HG03095 (cell line): ENCODE results near the gene AHCYL2.
"Not testable (repeated sequence)": the region's sequence is repeated elsewhere in the genome, so short reads cannot be mapped to it uniquely, and the experiment has no call there.

Experiments
- ATAC-seq: cut with Tn5 transposase; IDR thresholded peaks from one replicate; pipeline ENCODE4 v1.9.1; 2021; ENCODE audit warnings: moderate library complexity; ENCODE audit not compliant: unreplicated experiment

Gene AHCYL2

GRCh38 chr7:129412501-129412900 lies 187.7 kb downstream of the AHCYL2 start:
- no peak for ATAC-seq

GRCh38 chr7:129417073-129417472 lies 192.2 kb downstream of the AHCYL2 start:
- ATAC-seq = no peak

GRCh38 chr7:129421717-129422250 lies 197.0 kb downstream of the AHCYL2 start:
- no peak for ATAC-seq

GRCh38 chr7:129422727-129423126 lies 197.9 kb downstream of the AHCYL2 start:
- ATAC-seq = no peak

- ATAC-seq = no peak
These were observed 199.0 kb downstream of the AHCYL2 start for GRCh38 chr7:129423700-129424410.

- no peak for ATAC-seq
These were observed 201.7 kb downstream of the AHCYL2 start for GRCh38 chr7:129426482-129426881.

GRCh38 chr7:129427526-129428045 lies 202.8 kb downstream of the AHCYL2 start:
- no peak for ATAC-seq

GRCh38 chr7:129431911-129432643 lies 207.2 kb downstream of the AHCYL2 start:
- ATAC-seq = no peak

GRCh38 chr7:129433847-129434674 lies 209.2 kb downstream of the AHCYL2 start, which contains the start of gene STRIP2:
Gene STRIP2, plus strand, starts transcription at chr7:129434432. Its CDS starts 41 bp downstream, at chr7:129434473.
- peak; percentile 94 for ATAC-seq

- no peak for ATAC-seq
These were observed 210.0 kb downstream of the AHCYL2 start for GRCh38 chr7:129434675-129435318.

- ATAC-seq = no peak
These were observed 210.6 kb downstream of the AHCYL2 start for GRCh38 chr7:129435414-129435829.

GRCh38 chr7:129436335-129436923 lies 211.6 kb downstream of the AHCYL2 start:
- no peak for ATAC-seq

GRCh38 chr7:129437190-129437589 lies 212.4 kb downstream of the AHCYL2 start:
- no peak for ATAC-seq

- no peak for ATAC-seq
These were observed 213.5 kb downstream of the AHCYL2 start for GRCh38 chr7:129438281-129438838.

GRCh38 chr7:129438839-129439651 lies 214.2 kb downstream of the AHCYL2 start:
- no peak for ATAC-seq

GRCh38 chr7:129439963-129440625 lies 215.3 kb downstream of the AHCYL2 start:
- ATAC-seq = no peak

GRCh38 chr7:129443612-129444011 lies 218.8 kb downstream of the AHCYL2 start:
- no peak for ATAC-seq

GRCh38 chr7:129444776-129445175 lies 219.9 kb downstream of the AHCYL2 start:
- ATAC-seq = not testable (repeated sequence)
